ENCODE measurements around the gene NKPD1. TPM values are rescaled to one million over a fixed set of nuclear protein-coding genes. Genes with fewer than 3 reads are reported as not detected.

The NKPD1 gene
- total RNA-seq, 1 donor from 2014 or later: 0.11 TPM

GRCh38 chr19:45135176-45135885, 25.5 kb downstream of the NKPD1 start:
- intact Hi-C loops (cut with micrococcal nuclease): no loop called here
- Mint-ChIP-seq H3K4me3 (no peak overlapping the region), H3K4me1 (peaks cover 53% of the 10 kb centered on the region), H3K36me3 (ENCODE audit: low read depth) (peaks cover 2% of the 10 kb centered on the region), H3K27ac (peak overlapping the region; percentile 88), H3K9me3 (no peaks in the 10 kb centered on the region), H3K27me3 (no peaks in the 10 kb centered on the region)
- ATAC-seq (ENCODE audit: low read depth): no peak
- DNase-seq: no peak
- CTCF ChIA-PET: no interaction called here
- TF ChIP-seq CTCF (IDR thresholded peaks at IDR 0.05): no peak
- POLR2A ChIA-PET: interaction anchor here (0.6 to 2.4 kb wide), 5 partner anchors 42 to 663 kb away, joined by 3 to 10 read pairs (median 4); partner anchors contain the start of genes BLOC1S3 and PPP1R37

- ChIA-PET POLR2A (no interaction called here), CTCF (no interaction called here)
- intact Hi-C loops (cut with micrococcal nuclease): no loop called here
- TF ChIP-seq CTCF (IDR thresholded peaks at IDR 0.05): no peak
- no peak overlapping the region for H3K4me3 Mint-ChIP-seq
- peaks cover 53% of the 10 kb centered on the region for H3K4me1 Mint-ChIP-seq
- DNase-seq: no peak
- H3K27me3 Mint-ChIP-seq: no peaks in the 10 kb centered on the region
- no peak for ATAC-seq (ENCODE audit: low read depth)
- peak overlapping the region; percentile 88 for H3K27ac Mint-ChIP-seq
- H3K36me3 Mint-ChIP-seq (ENCODE audit: low read depth): peaks cover 3% of the 10 kb centered on the region
- H3K9me3 Mint-ChIP-seq: no peaks in the 10 kb centered on the region
Observed at GRCh38 chr19:45133661-45134060, 27.1 kb downstream of the NKPD1 start.

DNA sequence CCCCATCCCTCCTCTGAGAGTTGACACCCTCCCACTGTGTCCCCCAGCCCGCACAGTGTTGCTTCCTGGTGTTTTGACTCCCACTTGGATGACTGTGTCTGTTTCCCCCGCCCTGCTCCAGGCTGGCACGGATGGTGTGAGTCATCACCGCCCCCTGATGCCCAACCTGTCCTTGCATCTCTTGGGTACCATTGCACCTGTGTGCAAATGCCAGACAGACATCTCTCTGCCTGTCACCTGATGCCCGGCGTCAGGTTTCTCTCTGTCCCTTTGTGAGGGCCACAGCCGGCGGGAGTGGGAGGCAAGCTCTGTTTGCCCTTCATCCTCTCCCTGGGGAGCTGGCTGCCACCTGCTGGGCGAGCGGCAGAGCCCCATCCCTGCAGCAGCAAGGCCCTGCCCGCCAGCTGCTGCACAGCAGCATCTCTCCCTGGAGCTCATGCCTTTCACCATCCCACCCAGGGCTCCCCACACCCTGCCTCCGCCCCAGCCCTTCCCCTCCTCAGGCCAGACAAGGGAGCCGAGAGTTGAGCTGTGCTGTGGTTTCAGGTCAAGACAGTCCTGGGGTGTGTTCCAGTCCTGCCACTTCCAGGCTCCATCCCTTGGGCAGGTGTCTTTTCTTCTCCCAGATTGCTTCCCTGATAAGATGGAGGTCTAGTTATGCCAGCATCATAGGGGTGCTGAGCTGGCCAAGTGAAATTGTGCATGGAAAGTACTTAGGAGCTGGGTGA, 29.7 kb downstream of the NKPD1 start:
- Mint-ChIP-seq H3K9me3 (no peaks in the 10 kb centered on the region), H3K27me3 (no peaks in the 10 kb centered on the region), H3K27ac (no peak overlapping the region), H3K4me3 (no peak overlapping the region), H3K36me3 (ENCODE audit: low read depth) (peaks cover 7% of the 10 kb centered on the region), H3K4me1 (peaks cover 38% of the 10 kb centered on the region)
- ChIA-PET CTCF (no interaction called here), POLR2A (no interaction called here)
- intact Hi-C loops (cut with micrococcal nuclease): no loop called here
- DNase-seq (no peak), ATAC-seq (ENCODE audit: low read depth) (peak; percentile 53)
- TF ChIP-seq CTCF (IDR thresholded peaks at IDR 0.05): no peak

- ChIA-PET CTCF (no interaction called here), POLR2A (no interaction called here)
- TF ChIP-seq CTCF (IDR thresholded peaks at IDR 0.05): no peak
- intact Hi-C loops (cut with micrococcal nuclease): no loop called here
- DNase-seq (no peak), ATAC-seq (ENCODE audit: low read depth) (no peak)
- no peak overlapping the region for H3K4me3 Mint-ChIP-seq
- H3K36me3 Mint-ChIP-seq (ENCODE audit: low read depth): peaks cover 7% of the 10 kb centered on the region
- H3K4me1 Mint-ChIP-seq: peaks cover 38% of the 10 kb centered on the region
- H3K27me3 Mint-ChIP-seq: no peaks in the 10 kb centered on the region
- no peak overlapping the region for H3K27ac Mint-ChIP-seq
- no peaks in the 10 kb centered on the region for H3K9me3 Mint-ChIP-seq
Observed at GRCh38 chr19:45130236-45130635, 30.5 kb downstream of the NKPD1 start.

DNA sequence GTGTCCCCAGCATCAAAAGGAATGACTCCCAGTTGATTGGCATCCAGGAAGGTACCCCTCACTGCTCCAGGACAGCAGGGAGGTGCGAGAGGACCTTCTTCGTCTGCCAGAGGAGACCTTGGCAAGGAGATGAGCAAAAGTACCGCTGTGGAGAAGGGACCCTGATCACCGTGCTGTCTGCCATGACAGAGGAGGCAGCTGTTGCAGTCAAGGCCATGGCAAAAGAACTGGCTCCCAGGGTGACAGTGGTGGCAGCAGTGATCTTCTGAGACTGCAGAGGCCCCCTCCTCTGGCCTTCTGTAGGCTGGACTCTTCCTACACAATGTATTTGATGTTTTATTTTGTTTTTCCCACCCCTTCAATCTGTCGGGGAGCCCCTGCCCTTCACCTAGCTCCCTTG, 32.0 kb downstream of the NKPD1 start:
- CTCF ChIA-PET: no interaction called here
- TF ChIP-seq CTCF (IDR thresholded peaks at IDR 0.05): no peak
- Mint-ChIP-seq H3K36me3 (ENCODE audit: low read depth) (peaks cover 6% of the 10 kb centered on the region), H3K9me3 (no peaks in the 10 kb centered on the region), H3K27ac (no peak overlapping the region), H3K4me1 (peaks cover 27% of the 10 kb centered on the region), H3K4me3 (no peak overlapping the region), H3K27me3 (no peaks in the 10 kb centered on the region)
- DNase-seq (no peak), ATAC-seq (ENCODE audit: low read depth) (no peak)
- intact Hi-C loops (cut with micrococcal nuclease): loop anchor here (5.0 kb wide), 1 partner anchor 37 kb away; the partner anchor contains the start of gene PPP1R37
- POLR2A ChIA-PET: no interaction called here
